ENCODE results near the gene THAP12.

Gene THAP12

DNA sequence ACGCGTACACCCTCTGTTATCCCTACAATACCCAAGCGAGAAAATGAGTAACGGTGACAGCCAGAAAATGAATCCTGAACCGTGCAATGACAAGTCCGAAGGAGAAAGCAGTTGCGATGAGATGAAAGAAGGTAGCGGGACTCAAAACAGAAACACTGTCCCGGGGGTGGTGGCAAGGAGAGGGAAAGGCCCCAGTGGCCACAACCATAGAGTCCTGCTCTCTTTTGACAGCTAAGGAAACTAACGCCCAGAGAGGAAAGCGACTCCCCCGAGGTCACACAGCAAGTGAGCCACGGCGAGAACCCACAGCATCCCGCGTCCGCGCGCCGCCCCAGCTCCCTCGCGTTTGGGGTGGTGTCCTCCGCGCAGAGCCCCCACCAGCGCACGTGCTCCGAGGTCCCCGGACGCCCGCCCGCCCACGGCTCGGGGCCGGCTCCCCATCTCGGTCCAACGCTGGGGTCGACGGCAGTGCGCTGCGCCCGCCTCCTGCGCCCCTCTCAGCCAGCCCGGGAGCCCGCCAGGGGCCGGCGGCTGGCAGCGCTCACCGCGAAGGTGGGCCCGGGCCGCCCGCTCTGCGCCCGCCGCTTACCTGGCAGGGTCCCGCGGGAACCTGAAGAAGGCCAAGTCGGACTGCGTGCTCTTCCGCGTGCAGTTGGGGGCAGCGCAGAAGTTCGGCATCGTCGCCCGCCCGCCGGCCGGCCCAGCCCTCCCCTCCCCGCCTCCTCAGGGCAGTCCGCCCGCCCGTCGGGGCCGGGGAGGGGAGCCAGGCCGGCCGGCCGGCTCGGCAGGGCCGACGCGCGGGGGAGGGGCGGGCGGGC is 564 bp downstream of the THAP12 start:
- peak in 23 of 56 donors; percentile 15 to 65 (median 35) for DNase-seq

DNA sequence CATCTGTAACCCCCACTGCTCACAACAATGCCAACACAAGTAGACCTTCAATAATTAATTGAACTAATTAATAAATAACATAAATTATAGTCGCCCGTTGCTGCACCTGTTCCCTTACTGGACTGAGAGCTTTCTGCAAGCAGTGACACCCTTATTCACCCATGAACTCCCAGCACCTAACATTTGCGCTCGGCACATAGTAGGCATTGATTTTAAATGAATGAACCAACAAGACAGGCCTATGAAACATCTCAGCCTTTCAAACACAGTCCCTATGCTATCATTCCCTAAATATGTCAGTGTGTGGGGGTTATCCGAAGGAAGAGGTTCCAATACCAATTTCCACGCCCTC is 1.1 kb downstream of the THAP12 start:
- no peak for DNase-seq

GRCh38 chr11:76376746-76377558 is 4.0 kb downstream of the THAP12 start:
- DNase-seq = no peak

DNA sequence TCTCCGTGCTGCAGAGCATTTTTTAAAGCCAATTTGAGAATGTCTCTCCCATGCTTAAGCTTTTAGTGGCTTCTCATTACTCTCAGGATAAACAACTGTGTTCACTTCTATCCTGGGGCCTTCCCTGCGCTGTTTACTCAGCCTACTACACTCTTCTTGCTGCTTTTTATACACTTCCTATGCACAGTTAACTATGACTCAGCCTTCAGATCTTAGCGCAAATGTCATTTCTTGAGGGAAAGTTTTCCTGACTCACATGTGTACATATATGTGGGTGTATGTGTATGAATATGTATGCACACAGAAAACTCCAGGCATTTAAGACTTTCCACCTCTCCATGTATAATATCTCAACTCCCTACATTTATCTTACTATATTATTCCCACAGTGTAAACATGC is 9.8 kb downstream of the THAP12 start:
- peak in 1 of 56 donors; percentile 34 for DNase-seq

DNA sequence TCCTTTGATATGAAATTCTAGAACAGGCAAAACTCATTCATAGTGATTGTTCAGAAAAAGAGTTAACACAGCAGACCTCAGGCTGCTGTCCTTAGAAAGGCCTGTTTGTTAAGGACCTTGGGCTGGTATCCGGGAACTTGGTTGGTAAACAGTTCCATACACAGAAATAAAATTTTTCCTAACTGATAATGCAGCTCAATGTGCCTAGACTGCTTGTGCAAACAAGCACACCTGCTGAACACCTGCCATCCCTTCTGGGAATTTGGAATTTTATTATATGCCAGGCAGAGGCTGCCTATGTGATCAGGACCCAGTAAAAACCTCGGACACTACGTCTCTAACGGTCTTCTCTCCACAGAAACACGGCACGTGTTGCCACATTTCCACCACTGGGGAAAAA is 11.5 kb downstream of the THAP12 start:
- DNase-seq = no peak

DNA sequence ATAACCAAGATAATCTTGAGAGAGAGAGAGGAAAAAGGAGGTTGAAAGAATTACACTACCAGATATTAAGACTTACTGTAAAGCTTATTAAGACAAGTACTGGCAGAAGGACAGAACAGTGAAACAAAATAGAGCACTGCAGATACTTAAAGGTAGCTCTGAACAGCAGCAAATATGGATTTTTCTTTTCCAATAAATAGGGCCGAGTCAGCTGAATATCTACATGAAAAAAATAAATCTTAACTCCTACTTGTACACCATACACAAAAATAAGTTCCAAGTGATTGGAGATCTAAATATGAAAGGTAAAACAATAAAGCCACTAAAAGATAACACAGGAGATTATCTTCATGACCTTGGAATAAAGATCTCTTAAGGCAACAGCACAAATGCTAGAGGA is 12.4 kb downstream of the THAP12 start:
- no peak for DNase-seq

GRCh38 chr11:76365038-76365679 is 15.8 kb downstream of the THAP12 start:
- no peak for DNase-seq

DNA sequence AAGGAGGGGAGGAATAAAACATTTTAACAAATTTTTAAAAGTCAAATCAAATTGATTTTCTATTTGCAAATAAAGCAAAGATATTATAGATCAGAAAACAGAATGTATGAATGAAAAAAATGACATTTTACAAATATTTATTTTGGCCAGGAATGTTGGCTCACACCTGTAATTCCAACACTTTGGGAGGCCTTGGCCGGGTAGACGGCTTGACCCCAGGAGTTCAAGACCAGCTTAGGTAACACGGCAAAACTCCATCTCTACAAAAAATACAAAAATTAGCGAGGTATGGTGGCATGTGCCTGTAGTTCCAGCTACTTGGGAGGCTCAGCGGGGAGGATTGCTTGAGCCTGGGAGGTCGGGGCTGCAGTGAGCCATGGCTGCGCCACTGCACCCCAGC is 18.2 kb downstream of the THAP12 start:
- no peak for DNase-seq

DNA sequence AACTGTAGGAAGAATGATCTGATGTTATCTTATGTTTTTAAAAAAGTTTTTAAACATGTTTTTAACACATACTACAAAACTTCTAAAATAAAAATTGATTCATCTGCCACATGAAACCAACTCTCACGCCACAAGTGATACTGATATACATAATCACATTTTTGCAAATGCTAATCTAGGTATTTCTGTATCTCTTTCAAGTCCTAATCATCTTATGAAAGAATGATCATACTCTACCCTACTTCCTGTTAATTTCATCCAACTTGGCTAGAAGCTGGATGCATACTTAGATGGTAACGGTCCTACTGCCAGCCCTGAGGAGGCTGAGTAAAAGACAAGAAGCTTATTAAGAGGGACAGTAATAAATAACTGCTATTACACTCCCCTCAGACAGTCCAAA is 19.2 kb downstream of the THAP12 start:
- no peak for DNase-seq

- DNase-seq = no peak
These were observed 19.6 kb downstream of the THAP12 start for GRCh38 chr11:76361374-76361773.

- DNase-seq = peak in 4 of 56 donors; percentile 5 to 29 (median 12)
These were observed 25.8 kb downstream of the THAP12 start for GRCh38 chr11:76355172-76355571.

DNA sequence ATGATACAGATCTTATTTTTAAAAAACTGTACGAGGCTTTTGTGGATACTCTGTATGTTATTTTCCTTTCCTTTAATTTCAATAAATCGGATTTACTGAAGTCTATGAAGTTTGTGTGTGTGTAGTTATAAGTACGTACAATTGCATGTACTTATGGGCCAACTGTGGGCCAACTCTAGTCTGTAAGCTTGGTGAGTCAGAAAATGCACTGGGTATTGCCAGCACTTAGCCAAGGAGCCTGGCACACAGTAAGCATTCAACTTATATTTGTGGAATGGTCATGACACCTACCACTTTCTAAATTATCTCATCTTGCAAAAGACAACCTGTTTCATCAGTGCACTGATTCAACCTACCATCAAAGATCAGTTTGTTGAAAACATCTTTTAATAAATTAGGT is 32.6 kb downstream of the THAP12 start:
- no peak for DNase-seq

GRCh38 chr11:76347466-76347865 is 33.5 kb downstream of the THAP12 start:
- peak in 1 of 56 donors; percentile 11 for DNase-seq

DNA sequence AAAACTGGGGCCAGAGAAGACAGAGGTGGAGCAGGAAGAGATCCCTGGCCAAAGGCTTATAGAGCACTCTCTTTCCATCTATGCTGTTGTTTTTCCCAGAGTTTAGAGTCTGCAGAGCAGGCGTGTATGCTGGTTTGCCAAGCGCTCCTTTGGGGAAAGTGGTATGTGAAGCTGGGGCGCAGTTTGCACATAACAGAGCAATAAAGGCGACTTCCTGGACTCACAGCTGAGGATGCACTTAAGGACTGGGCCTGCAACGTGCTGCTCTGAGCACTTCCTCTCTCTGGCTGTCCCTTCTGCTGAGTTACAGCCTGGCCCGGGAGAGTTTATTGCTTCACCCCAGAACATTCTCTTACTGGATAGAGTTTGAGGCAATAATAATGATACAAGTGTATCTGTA is 41.7 kb downstream of the THAP12 start:
- DNase-seq = no peak

- no peak for DNase-seq
These were observed 43.0 kb downstream of the THAP12 start for GRCh38 chr11:76337923-76338322.

GRCh38 chr11:76337469-76337868 is 43.5 kb downstream of the THAP12 start:
- no peak for DNase-seq

GRCh38 chr11:76336597-76336996 is 44.3 kb downstream of the THAP12 start:
- DNase-seq = no peak

- DNase-seq = no peak
These were observed 45.1 kb downstream of the THAP12 start for GRCh38 chr11:76335842-76336241.

DNA sequence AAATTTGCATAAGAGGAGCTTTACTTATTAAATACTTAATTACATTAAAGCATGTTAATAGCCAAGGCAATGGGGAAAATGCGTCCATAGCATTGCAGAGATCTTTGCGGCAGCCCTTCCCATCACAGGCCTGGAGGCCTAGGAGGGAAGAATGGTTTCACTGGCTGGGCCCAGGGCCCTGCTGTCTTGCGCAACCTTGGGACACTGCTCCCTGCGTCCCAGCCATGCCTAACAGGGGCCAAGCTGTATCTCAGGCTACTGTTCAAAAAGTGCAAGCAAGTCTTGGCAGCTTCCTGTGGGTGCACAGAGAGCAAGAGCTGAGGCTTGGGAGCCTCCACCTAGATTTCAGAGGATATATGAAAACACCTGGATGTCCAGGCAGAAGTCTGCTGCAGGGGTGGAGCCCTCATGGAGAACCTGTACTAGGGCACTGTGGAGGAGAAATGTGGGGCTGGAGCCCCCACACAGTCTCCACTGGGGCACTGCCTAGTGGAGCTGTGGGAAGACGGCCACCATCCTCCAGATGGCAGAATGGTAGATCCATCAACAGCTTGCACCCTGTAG is 46.0 kb downstream of the THAP12 start:
- no peak for DNase-seq

DNA sequence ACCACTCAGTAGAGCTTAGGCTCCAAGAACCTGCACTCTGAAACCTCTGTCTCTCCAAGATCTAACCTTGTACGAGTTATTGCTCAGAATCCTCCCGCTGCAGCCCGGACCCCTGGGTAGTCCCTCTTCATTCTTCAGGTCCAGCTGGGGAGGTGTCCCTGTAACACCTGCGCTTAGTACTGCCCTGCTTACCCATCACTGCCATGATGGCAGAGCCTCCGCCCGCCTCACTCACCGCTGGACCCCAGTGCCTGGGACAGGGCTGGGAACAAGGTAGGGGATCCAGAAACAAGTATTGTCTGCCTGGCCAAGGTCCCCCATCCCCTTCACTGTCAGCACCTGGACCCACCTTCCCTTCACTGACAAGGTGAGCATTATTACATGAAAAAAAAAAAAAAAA is 50.3 kb downstream of the THAP12 start:
- no peak for DNase-seq

GRCh38 chr11:76329983-76330382 is 50.9 kb downstream of the THAP12 start:
- DNase-seq = no peak

DNA sequence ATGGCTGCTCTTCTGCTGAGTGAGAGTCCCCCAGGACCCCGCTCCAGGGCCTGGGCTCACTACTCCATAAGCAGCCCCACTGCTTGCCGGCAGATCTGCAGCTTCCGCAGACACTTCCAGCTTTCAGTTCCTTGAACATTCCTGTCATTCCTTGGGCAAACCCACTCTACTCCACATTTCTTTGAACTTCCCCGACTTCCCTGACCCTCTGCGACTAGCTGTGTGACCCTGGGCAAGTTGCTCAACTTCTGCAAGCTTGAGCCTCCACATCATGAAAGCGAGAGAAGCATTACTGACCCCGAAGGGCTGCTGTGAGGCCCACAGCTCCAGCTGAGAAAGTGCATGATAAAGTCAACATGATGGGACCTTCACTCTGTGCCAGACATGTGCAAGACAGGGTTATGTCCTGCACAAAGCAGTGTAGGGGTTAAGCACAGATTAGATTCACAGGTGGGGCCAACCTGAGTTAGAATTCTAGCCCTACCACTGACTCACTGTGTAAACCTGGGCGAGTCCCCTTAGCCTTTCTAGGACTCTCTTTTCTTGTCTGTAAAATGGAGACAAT is 51.8 kb downstream of the THAP12 start:
- DNase-seq = no peak

Measured in amygdala (tissue), 56 donors.